ENCODE measurements around the gene KYNU. TPM values are rescaled to one million over a fixed set of nuclear protein-coding genes. Genes with fewer than 3 reads are reported as not detected.

The KYNU gene
- total and polyA plus RNA-seq, 2 experiments from 2014 or later: 7.6 to 13.1 TPM

DNA sequence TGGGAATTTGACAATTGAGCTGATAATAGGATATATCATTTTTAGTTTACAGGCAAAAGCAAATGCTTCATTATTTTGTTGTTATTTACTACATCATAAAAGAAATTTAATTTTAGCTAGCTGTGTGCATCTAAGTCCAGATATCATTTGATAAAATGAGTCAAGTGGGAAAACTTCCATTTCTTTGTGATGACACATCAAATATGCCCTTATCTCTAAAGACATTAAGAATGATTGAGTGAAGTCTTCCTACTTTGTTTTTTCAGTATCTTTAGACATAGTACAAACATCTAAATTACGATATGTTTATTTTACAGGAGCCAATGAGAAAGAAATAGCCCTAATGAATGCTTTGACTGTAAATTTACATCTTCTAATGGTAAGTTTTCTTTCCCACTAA is 77.0 kb downstream of the KYNU start:
- no peak overlapping the region for H3K4me2 ChIP-seq
- no peaks in the 10 kb centered on the region for H3K27me3 ChIP-seq
- H3K4me3 ChIP-seq: no peak overlapping the region
- no peaks in the 10 kb centered on the region for H4K20me1 ChIP-seq (ENCODE audit: insufficient read depth, poor library complexity, severe bottlenecking)
- H3K4me1 ChIP-seq (ENCODE audit: insufficient read depth): peaks cover 7% of the 10 kb centered on the region
- H3K27ac ChIP-seq: no peak overlapping the region
- TF ChIP-seq EZH2 (IDR thresholded peaks at IDR 0.05; ENCODE audit: borderline replicate concordance): no peak
- no peak for TF ChIP-seq EZH2phosphoT487 (IDR thresholded peaks at IDR 0.05; ENCODE audit: low read depth, severe bottlenecking, unreplicated experiment)
- DNase-seq (ENCODE audit: low spot score): no peak
- whole genome bisulfite sequencing (ENCODE audit: low lambda C conversion rate, missing lambda C conversion rate): 72% methylated on average over 1 of the region's 1 CpG
- no peaks in the 10 kb centered on the region for H3K79me2 ChIP-seq
- H2AFZ ChIP-seq: no peak overlapping the region
- H3K9me3 ChIP-seq (ENCODE audit: low read depth): no peaks in the 10 kb centered on the region
- H3K9me2 ChIP-seq (replicated peaks; ENCODE audit: insufficient read depth): no peaks in the 10 kb centered on the region
- H3K36me3 ChIP-seq (replicated peaks; ENCODE audit: insufficient read depth, low read depth): no peaks in the 10 kb centered on the region

DNA sequence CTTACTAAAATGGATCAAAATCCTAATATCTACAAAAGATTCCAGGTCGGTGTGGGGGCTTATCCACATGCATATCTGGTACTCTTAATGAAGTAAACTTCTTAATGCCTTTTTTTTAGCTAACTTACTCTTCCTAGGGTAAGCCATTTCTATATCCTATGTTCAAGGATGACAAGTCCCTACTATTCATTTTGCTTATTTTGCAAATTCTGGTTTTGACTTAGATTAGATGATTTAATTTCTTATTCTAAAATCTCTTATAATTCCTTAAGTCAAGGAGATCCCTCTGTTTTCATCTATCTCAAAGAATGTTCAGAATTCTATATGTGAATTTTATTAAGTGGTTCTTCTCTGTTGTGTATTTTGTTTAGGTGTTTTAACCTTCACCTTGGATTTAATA is 79.7 kb downstream of the KYNU start:
- no peaks in the 10 kb centered on the region for H3K36me3 ChIP-seq (replicated peaks; ENCODE audit: insufficient read depth, low read depth)
- no peak for DNase-seq (ENCODE audit: low spot score)
- H3K4me2 ChIP-seq: no peak overlapping the region
- no peaks in the 10 kb centered on the region for H3K27me3 ChIP-seq
- 82% methylated on average over 1 of the region's 1 CpG for WGBS (ENCODE audit: low lambda C conversion rate, missing lambda C conversion rate)
- no peak overlapping the region for H2AFZ ChIP-seq
- H3K27ac ChIP-seq: no peak overlapping the region
- no peaks in the 10 kb centered on the region for H3K4me1 ChIP-seq (ENCODE audit: insufficient read depth)
- H3K9me3 ChIP-seq (ENCODE audit: low read depth): no peaks in the 10 kb centered on the region
- H4K20me1 ChIP-seq (ENCODE audit: insufficient read depth, poor library complexity, severe bottlenecking): no peaks in the 10 kb centered on the region
- H3K79me2 ChIP-seq: no peaks in the 10 kb centered on the region
- H3K4me3 ChIP-seq: no peak overlapping the region
- TF ChIP-seq, protein P1, sequence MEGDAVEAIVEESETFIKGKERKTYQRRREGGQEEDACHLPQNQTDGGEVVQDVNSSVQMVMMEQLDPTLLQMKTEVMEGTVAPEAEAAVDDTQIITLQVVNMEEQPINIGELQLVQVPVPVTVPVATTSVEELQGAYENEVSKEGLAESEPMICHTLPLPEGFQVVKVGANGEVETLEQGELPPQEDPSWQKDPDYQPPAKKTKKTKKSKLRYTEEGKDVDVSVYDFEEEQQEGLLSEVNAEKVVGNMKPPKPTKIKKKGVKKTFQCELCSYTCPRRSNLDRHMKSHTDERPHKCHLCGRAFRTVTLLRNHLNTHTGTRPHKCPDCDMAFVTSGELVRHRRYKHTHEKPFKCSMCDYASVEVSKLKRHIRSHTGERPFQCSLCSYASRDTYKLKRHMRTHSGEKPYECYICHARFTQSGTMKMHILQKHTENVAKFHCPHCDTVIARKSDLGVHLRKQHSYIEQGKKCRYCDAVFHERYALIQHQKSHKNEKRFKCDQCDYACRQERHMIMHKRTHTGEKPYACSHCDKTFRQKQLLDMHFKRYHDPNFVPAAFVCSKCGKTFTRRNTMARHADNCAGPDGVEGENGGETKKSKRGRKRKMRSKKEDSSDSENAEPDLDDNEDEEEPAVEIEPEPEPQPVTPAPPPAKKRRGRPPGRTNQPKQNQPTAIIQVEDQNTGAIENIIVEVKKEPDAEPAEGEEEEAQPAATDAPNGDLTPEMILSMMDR (IDR thresholded peaks at IDR 0.05; ENCODE audit: poor library complexity): no peak
- TF ChIP-seq EZH2phosphoT487 (IDR thresholded peaks at IDR 0.05; ENCODE audit: low read depth, severe bottlenecking, unreplicated experiment): no peak
- no peak for TF ChIP-seq EZH2 (IDR thresholded peaks at IDR 0.05; ENCODE audit: borderline replicate concordance)
- H3K9me2 ChIP-seq (replicated peaks; ENCODE audit: insufficient read depth): no peaks in the 10 kb centered on the region

DNA sequence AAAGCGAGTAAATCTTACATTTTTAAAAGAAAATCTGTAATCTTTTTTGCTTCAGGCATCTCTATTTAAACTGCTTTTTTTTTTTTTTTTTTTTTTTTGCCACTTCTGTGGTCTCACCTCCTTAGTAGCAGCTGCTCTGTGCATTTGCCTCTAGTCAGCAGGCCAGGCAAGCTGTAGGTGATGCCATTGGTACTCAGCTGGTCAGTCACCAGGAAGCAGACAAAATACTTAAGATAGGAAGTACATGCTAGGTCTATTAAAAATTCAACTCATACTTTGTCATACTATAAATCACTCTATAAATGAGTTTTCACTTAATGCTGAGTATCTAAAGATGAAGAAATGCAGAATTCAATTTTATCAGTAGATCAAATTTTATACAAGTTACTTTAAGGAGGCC is 83.7 kb downstream of the KYNU start:
- TF ChIP-seq EZH2 (IDR thresholded peaks at IDR 0.05; ENCODE audit: borderline replicate concordance) (no peak), EZH2phosphoT487 (IDR thresholded peaks at IDR 0.05; ENCODE audit: low read depth, severe bottlenecking, unreplicated experiment) (no peak)
- TF ChIP-seq, protein P1 (IDR thresholded peaks at IDR 0.05; ENCODE audit: poor library complexity): no peak
- 78% methylated on average over 1 of the region's 1 CpG for WGBS (ENCODE audit: low lambda C conversion rate, missing lambda C conversion rate)

DNA sequence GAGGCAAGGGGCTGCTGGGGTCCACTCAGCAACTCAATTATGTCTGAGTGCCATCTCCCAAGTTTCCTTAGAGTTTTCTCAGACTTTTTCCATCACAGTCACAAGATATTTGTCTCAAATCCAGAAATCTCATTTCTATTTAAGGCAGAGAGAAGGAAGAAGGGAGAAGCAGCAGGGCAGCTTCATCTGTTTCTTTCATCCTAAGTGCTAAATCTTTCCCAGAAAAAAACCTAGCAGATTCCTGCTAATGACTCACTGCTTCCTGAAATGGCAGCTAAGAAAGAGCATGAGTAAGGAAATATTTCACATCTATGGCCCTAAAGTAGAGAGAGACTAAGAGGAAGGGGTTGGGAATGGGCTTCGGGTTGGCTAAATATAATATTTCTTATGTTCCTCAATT is 88.0 kb downstream of the KYNU start:
- Histone ChIP-seq H3K79me2 (no peaks in the 10 kb centered on the region), H3K4me1 (ENCODE audit: insufficient read depth) (no peaks in the 10 kb centered on the region), H3K36me3 (replicated peaks; ENCODE audit: insufficient read depth, low read depth) (no peaks in the 10 kb centered on the region), H2AFZ (no peak overlapping the region), H4K20me1 (ENCODE audit: insufficient read depth, poor library complexity, severe bottlenecking) (no peaks in the 10 kb centered on the region), H3K27me3 (no peaks in the 10 kb centered on the region), H3K27ac (no peak overlapping the region), H3K9me3 (ENCODE audit: low read depth) (no peaks in the 10 kb centered on the region), H3K4me2 (no peak overlapping the region), H3K4me3 (no peak overlapping the region), H3K9me2 (replicated peaks; ENCODE audit: insufficient read depth) (no peaks in the 10 kb centered on the region)
- TF ChIP-seq, protein P1 (IDR thresholded peaks at IDR 0.05; ENCODE audit: poor library complexity): no peak
- TF ChIP-seq EZH2phosphoT487 (IDR thresholded peaks at IDR 0.05; ENCODE audit: low read depth, severe bottlenecking, unreplicated experiment) (no peak), EZH2 (IDR thresholded peaks at IDR 0.05; ENCODE audit: borderline replicate concordance) (no peak)
- 92% methylated on average over 1 of the region's 1 CpG for WGBS (ENCODE audit: low lambda C conversion rate, missing lambda C conversion rate)
- DNase-seq (ENCODE audit: low spot score): no peak

More for the DNA sequence above, 83.7 kb downstream of the KYNU start:
- Histone ChIP-seq H3K4me3 (no peak overlapping the region), H3K4me2 (no peak overlapping the region), H3K79me2 (no peaks in the 10 kb centered on the region), H3K9me3 (ENCODE audit: low read depth) (no peaks in the 10 kb centered on the region), H3K4me1 (ENCODE audit: insufficient read depth) (no peaks in the 10 kb centered on the region), H3K27me3 (no peaks in the 10 kb centered on the region), H4K20me1 (ENCODE audit: insufficient read depth, poor library complexity, severe bottlenecking) (no peaks in the 10 kb centered on the region), H3K9me2 (replicated peaks; ENCODE audit: insufficient read depth) (no peaks in the 10 kb centered on the region), H3K27ac (no peak overlapping the region), H2AFZ (no peak overlapping the region), H3K36me3 (replicated peaks; ENCODE audit: insufficient read depth, low read depth) (no peaks in the 10 kb centered on the region)
- no peak for DNase-seq (ENCODE audit: low spot score)

Measured in hepatocyte (in vitro differentiated cells).